ENCODE results near the gene MAGOH.
A peak's percentile ranks its signal among the peaks of the same experiment; 100 is the strongest.

Gene MAGOH

GRCh38 chr1:53270873-53271272 lies 32.6 kb upstream of the MAGOH start:
- DNase-seq (ENCODE audit: low spot score) = no peak

GRCh38 chr1:53270107-53270506 lies 31.8 kb upstream of the MAGOH start:
- DNase-seq (ENCODE audit: low spot score) = no peak

GRCh38 chr1:53267761-53268160 lies 29.4 kb upstream of the MAGOH start:
- no peak for DNase-seq (ENCODE audit: low spot score)

- DNase-seq (ENCODE audit: low spot score) = peak; percentile 60
Observed at GRCh38 chr1:53266038-53266437, 27.7 kb upstream of the MAGOH start.

GRCh38 chr1:53265581-53265980 lies 27.3 kb upstream of the MAGOH start:
- DNase-seq (ENCODE audit: low spot score) = no peak

- DNase-seq (ENCODE audit: low spot score) = no peak
Observed at GRCh38 chr1:53264048-53264447, 25.7 kb upstream of the MAGOH start.

- no peak for DNase-seq (ENCODE audit: low spot score)
Observed at GRCh38 chr1:53262000-53262399, 23.7 kb upstream of the MAGOH start.

- no peak for DNase-seq (ENCODE audit: low spot score)
Observed at GRCh38 chr1:53260631-53261247, 22.4 kb upstream of the MAGOH start.

GRCh38 chr1:53259932-53260331 lies 21.6 kb upstream of the MAGOH start:
- DNase-seq (ENCODE audit: low spot score) = no peak

GRCh38 chr1:53258216-53258615 lies 19.9 kb upstream of the MAGOH start:
- no peak for DNase-seq (ENCODE audit: low spot score)

- DNase-seq (ENCODE audit: low spot score) = no peak
Observed at GRCh38 chr1:53257454-53258081, 19.2 kb upstream of the MAGOH start.

GRCh38 chr1:53256511-53257453 lies 18.5 kb upstream of the MAGOH start:
- no peak for DNase-seq (ENCODE audit: low spot score)

GRCh38 chr1:53255031-53255430 lies 16.7 kb upstream of the MAGOH start:
- no peak for DNase-seq (ENCODE audit: low spot score)

GRCh38 chr1:53254011-53254640 lies 15.8 kb upstream of the MAGOH start:
- no peak for DNase-seq (ENCODE audit: low spot score)

GRCh38 chr1:53250325-53250724 lies 12.0 kb upstream of the MAGOH start:
- no peak for DNase-seq (ENCODE audit: low spot score)

- DNase-seq (ENCODE audit: low spot score) = peak; percentile 76
Observed at GRCh38 chr1:53249706-53250105, 11.4 kb upstream of the MAGOH start.

GRCh38 chr1:53246261-53247134 lies 8.2 kb upstream of the MAGOH start:
- no peak for DNase-seq (ENCODE audit: low spot score)

GRCh38 chr1:53244141-53244540 lies 5.8 kb upstream of the MAGOH start:
- DNase-seq (ENCODE audit: low spot score) = no peak

- no peak for DNase-seq (ENCODE audit: low spot score)
Observed at GRCh38 chr1:53242381-53242780, 4.1 kb upstream of the MAGOH start.

GRCh38 chr1:53241828-53242227 lies 3.5 kb upstream of the MAGOH start:
- no peak for DNase-seq (ENCODE audit: low spot score)

GRCh38 chr1:53237638-53238037 lies 680 bp downstream of the MAGOH start:
- no peak for DNase-seq (ENCODE audit: low spot score)

- no peak for DNase-seq (ENCODE audit: low spot score)
Observed at GRCh38 chr1:53220962-53221286, 17.4 kb downstream of the MAGOH start.

All from D341Med (cell line).